Measurements from ENCODE around the gene SLC25A21.

GRCh38 chr14:36947362-36947761 lies 225.0 kb downstream of the SLC25A21 start:
- TF ChIP-seq, protein P1, sequence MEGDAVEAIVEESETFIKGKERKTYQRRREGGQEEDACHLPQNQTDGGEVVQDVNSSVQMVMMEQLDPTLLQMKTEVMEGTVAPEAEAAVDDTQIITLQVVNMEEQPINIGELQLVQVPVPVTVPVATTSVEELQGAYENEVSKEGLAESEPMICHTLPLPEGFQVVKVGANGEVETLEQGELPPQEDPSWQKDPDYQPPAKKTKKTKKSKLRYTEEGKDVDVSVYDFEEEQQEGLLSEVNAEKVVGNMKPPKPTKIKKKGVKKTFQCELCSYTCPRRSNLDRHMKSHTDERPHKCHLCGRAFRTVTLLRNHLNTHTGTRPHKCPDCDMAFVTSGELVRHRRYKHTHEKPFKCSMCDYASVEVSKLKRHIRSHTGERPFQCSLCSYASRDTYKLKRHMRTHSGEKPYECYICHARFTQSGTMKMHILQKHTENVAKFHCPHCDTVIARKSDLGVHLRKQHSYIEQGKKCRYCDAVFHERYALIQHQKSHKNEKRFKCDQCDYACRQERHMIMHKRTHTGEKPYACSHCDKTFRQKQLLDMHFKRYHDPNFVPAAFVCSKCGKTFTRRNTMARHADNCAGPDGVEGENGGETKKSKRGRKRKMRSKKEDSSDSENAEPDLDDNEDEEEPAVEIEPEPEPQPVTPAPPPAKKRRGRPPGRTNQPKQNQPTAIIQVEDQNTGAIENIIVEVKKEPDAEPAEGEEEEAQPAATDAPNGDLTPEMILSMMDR (IDR thresholded peaks at IDR 0.05): no peak
- TF ChIP-seq POLR2A (IDR thresholded peaks at IDR 0.05): no peak
